GM13977 (cell line): ENCODE measurements around the gene GOLGA6B.
"Not testable (repeated sequence)": the region's sequence is repeated elsewhere in the genome, so short reads cannot be mapped to it uniquely, and the experiment has no call there.

Experiments used
- DNase-seq: peaks from one replicate; pipeline ENCODE4 v3.0.0; 2012; ENCODE audit warnings: low spot score
- CTCF ChIP-seq: IDR thresholded peaks from 2 replicates; pipeline ENCODE4 v1.5.1; 2012; ENCODE audit warnings: mild to moderate bottlenecking, control low read depth; ENCODE audit not compliant: insufficient read depth; ENCODE audit errors: extremely low read depth, missing control alignments
- in situ Hi-C: fragments of 300-500 bp; cut with MboI; formaldehyde crosslinking; loops from one replicate; pipeline ENCODE4 v1.12.0; 2022; ENCODE audit warnings: low sequenced_read_pairs, low pct_unique_long_range_greater_than_20kb, mixed read lengths, inconsistent platforms; ENCODE audit not compliant: unreplicated experiment

GOLGA6B gene

GRCh38 chr15:72628249-72629067 lies 26.0 kb upstream of the GOLGA6B start:
- in situ Hi-C loops, DNase-seq: not testable (repeated sequence)
- peak; percentile 33 for TF ChIP-seq CTCF

GRCh38 chr15:72629068-72629570 lies 25.4 kb upstream of the GOLGA6B start:
- in situ Hi-C loops, DNase-seq: not testable (repeated sequence)

GRCh38 chr15:72636519-72637282 lies 17.8 kb upstream of the GOLGA6B start:
- DNase-seq, in situ Hi-C loops: not testable (repeated sequence)

GRCh38 chr15:72639759-72640483 lies 14.6 kb upstream of the GOLGA6B start:
- in situ Hi-C loops, DNase-seq: not testable (repeated sequence)

DNA sequence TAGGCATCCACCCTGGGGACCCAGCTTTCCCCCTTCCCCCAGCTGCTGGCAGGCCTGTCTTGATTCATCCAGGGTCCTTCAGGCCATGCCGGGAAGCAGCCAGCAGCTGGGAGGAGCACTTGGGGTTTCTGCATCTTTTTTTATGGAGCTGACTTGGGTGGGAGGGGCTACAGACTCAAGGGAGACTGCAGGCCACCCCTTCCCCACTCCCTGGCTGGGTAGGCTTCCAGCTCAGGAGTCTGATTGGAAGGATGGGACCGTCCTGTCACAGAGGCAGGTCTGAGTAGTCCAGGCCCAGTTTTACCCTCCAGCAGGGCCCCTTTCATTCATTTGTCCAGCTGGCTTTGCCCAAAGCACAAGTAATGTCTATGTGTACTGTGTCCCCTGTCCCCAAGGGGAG lies 12.2 kb upstream of the GOLGA6B start:
- in situ Hi-C loops, DNase-seq: not testable (repeated sequence)

DNA sequence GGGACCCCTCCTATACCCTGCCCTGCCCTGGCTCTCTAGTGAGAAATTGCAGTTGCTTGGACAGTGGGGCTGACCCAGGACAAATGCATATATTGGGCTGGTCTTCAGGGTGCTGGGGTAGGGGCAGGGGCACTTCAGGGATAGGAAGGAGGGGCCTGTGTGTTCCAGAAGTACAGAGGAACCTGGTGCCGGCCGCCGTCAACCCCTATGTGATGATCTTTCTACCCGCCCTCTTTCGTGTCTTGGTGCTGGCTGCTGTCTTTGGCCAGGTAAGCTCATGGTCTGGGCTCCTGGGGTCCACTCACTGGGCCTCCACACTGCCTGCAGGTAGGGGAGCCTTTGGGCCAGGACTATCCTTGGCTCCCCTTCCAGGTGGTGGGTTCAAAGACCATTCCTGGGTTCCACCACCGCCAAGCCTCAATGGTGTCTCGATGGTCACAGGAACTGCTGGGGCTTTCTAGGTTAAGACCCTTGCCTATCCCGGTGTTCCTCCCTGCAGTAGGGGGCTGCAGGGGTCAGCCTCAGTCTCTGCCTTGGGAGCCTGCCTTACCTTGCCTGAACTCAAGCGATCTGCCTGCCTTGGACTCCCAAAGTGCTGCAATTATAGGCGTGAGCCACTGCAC lies 5.8 kb upstream of the GOLGA6B start:
- DNase-seq, in situ Hi-C loops: not testable (repeated sequence)

- DNase-seq, in situ Hi-C loops: not testable (repeated sequence)
Observed at GRCh38 chr15:72656014-72656413, 1.5 kb downstream of the GOLGA6B start.

- in situ Hi-C loops = not testable (repeated sequence)
Observed at GRCh38 chr15:72661081-72661480, 6.6 kb downstream of the GOLGA6B start.

GRCh38 chr15:72663931-72664330 lies 9.4 kb downstream of the GOLGA6B start:
- in situ Hi-C loops, DNase-seq: not testable (repeated sequence)

More at GRCh38 chr15:72661081-72661480, 6.6 kb downstream of the GOLGA6B start:
- DNase-seq = not testable (repeated sequence)

DNA sequence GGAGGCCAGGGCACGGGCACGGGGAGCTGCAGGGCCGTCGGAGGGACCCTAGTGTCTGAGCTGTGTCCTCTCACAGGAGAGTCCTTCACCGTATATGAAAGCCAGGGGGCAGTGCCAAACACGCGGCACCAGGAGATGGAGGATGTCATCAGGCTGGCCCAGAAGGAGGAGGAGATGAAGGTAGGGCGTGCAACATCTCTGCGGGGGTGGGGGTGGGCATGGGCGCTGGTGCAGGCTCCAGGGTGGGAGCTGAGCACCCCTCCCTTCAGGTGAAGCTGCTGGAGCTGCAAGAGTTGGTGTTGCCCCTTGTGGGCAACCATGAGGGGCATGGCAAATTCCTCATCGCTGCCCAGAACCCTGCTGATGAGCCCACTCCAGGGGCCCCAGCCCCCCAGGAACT lies 11.2 kb downstream of the GOLGA6B start:
- DNase-seq, in situ Hi-C loops: not testable (repeated sequence)

DNA sequence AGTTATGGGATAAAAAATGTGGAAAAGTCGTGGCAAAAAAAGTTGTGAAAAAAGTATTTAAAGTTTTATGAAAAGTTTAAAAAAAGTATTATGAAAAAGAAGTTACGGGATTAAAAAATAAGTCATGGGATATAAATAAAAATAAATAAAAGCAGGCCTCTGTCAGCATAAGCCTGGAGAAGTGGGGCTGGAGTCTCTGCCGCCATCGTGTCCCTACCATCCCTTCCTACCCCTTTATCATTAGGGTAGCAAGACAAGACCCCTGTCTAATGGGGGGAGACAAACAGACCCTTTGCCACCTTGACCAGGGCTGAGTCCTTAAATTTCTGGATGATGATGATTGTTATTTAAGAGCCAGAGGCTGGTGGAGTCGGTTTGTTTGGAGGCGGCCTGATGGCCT lies 15.3 kb downstream of the GOLGA6B start:
- in situ Hi-C loops, DNase-seq: not testable (repeated sequence)
